SH-SY5Y (cell line): Measurements from ENCODE around the gene SMIM36.

Experiments
- GATA2 ChIP-seq: IDR thresholded peaks from 2 replicates; pipeline ENCODE4 v1.6.1; 2011; ENCODE audit warnings: mild to moderate bottlenecking, low read depth, low read length
- GATA3 ChIP-seq: IDR thresholded peaks from 2 replicates; pipeline ENCODE4 v1.6.1; 2011; ENCODE audit warnings: low read depth, mild to moderate bottlenecking, low read length, moderate library complexity

DNA sequence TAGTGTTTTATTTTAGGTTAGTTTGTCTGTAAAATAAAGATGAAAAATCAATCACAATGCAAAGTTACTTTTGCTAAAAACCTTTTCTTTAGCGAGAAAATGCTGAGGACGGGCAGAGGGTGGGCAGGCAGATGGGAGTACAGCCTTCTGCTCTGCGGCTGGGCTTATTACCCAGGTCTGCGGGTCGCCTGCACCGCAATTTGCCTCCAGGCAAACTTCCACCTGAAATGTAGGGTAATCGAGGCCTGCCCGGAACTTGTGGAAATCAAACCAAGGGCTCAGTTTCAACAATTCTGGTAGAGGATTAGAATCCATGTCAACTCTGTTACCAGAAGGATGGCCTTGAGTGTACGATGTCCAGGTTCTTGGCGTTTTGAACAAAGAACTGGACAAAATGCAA is 67.3 kb downstream of the SMIM36 start:
- no peak for TF ChIP-seq GATA2
- no peak for TF ChIP-seq GATA3
